ENCODE results near the gene PPWD1. TPM values are rescaled to one million over a fixed set of nuclear protein-coding genes. Genes with fewer than 3 reads are reported as not detected.

PPWD1 gene
- total and polyA plus RNA-seq, 2 of the 13 experiments (the other 11 are each of a cell fraction or from before 2014, with no cell fraction given), result 7.4 to 44.3 TPM

GRCh38 chr5:65624571-65625555 lies 61.8 kb downstream of the PPWD1 start, which contains the start of the genes SHLD3 and TRAPPC13:
TSS of gene SHLD3 (plus strand) at chr5:65625027. CDS start at chr5:65629588, 4,561 bp downstream.
TSS of gene TRAPPC13 (plus strand) at chr5:65625027. CDS start at chr5:65625061, 34 bp downstream.
- DNase-seq (ENCODE audit: low spot score), result peak; percentile 88
- in situ Hi-C loops (cut with HindIII; ENCODE audit: extremely low pct_ligation_motif_present, low pct_unique_long_range_greater_than_20kb) (no loop called here), intact Hi-C loops (cut with micrococcal nuclease; ENCODE audit: unreplicated experiment) (loop anchor here (5.0 to 10.0 kb wide), 2 partner anchors 63 to 300 kb away; partner anchors contain the start of genes CENPK, ERBIN and PPWD1)
- FAIRE-seq, result peak; percentile 50
- H3K79me2 ChIP-seq (ENCODE audit: insufficient read depth, low read length), result peaks cover 51% of the 10 kb centered on the region
- ATAC-seq, result peak; percentile 84
- peak within 1 kb of the TSS; percentile 93 for H3K9ac ChIP-seq (ENCODE audit: insufficient read depth, low read depth, low read length)
- ChIA-PET CTCF (ENCODE audit: low intra/inter-chr PET ratio, low total read pairs) (no interaction called here), POLR2A (interaction anchor here (1.3 to 1.8 kb wide), 3 partner anchors 35 to 62 kb away, joined by 3 to 11 read pairs (median 5); partner anchors contain the start of genes CENPK and PPWD1)
- H3K4me3 ChIP-seq (replicated peaks in 1 of 3; ENCODE audit: insufficient read depth in 1 of 3, low read depth in 2 of 3, low read length in 3 of 3), result peak within 1 kb of the TSS; percentile 90 to 98 (median 95)
- BruUV-seq (replicated peaks), result TSS peak; percentile 81
- no peaks in the 10 kb centered on the region for H4K20me1 ChIP-seq (ENCODE audit: insufficient read depth, low read length)
- peak within 1 kb of the TSS; percentile 95 for H3K27ac ChIP-seq (ENCODE audit: extremely low read length, insufficient read depth, low read length)
- peaks cover 28% of the 10 kb centered on the region for H3K4me1 ChIP-seq (ENCODE audit: insufficient read depth, low read length)
- peaks cover 2 to 8% of the 10 kb centered on the region in 2 experiments; a peak in 3 of 5 replicates for H3K36me3 ChIP-seq (replicated peaks in 1 of 2; ENCODE audit: control insufficient read depth in 1 of 2, insufficient read depth in 2 of 2, low read length in 2 of 2)
- no peaks in the 10 kb centered on the region for H3K9me3 ChIP-seq (ENCODE audit: low read length)
- WGBS (ENCODE audit: low lambda C conversion rate), result under 1% methylated on average over 36 of the region's 36 CpGs
- H3K4me2 ChIP-seq (ENCODE audit: low read depth, low read length), result peak within 1 kb of the TSS; percentile 83
- peak within 1 kb of the TSS; percentile 95 for H2AFZ ChIP-seq (ENCODE audit: low read length)
- peaks cover 0 to 4% of the 10 kb centered on the region in 2 experiments; a peak in 2 of 5 replicates for H3K27me3 ChIP-seq (ENCODE audit: control insufficient read depth in 1 of 2, insufficient read depth in 2 of 2, low read length in 2 of 2)
- TF ChIP-seq, protein P1, sequence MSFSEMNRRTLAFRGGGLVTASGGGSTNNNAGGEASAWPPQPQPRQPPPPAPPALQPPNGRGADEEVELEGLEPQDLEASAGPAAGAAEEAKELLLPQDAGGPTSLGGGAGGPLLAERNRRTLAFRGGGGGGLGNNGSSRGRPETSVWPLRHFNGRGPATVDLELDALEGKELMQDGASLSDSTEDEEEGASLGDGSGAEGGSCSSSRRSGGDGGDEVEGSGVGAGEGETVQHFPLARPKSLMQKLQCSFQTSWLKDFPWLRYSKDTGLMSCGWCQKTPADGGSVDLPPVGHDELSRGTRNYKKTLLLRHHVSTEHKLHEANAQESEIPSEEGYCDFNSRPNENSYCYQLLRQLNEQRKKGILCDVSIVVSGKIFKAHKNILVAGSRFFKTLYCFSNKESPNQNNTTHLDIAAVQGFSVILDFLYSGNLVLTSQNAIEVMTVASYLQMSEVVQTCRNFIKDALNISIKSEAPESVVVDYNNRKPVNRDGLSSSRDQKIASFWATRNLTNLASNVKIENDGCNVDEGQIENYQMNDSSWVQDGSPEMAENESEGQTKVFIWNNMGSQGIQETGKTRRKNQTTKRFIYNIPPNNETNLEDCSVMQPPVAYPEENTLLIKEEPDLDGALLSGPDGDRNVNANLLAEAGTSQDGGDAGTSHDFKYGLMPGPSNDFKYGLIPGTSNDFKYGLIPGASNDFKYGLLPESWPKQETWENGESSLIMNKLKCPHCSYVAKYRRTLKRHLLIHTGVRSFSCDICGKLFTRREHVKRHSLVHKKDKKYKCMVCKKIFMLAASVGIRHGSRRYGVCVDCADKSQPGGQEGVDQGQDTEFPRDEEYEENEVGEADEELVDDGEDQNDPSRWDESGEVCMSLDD (CRISPR knock-in tag; IDR thresholded peaks at IDR 0.05; ENCODE audit: borderline replicate concordance), result no peak
- TF ChIP-seq KDM5B (CRISPR knock-in tag; IDR thresholded peaks at IDR 0.05; ENCODE audit: borderline replicate concordance) (0 out of 2 replicates have a peak, but pooled peaks have one; percentile 6), FOXC1 (CRISPR knock-in tag; IDR thresholded peaks at IDR 0.05; ENCODE audit: borderline replicate concordance) (no peak; the same call in 1 of the 2 replicates), ZNF709 (CRISPR knock-in tag; IDR thresholded peaks at IDR 0.05) (no peak), CBX5 (CRISPR knock-in tag; IDR thresholded peaks at IDR 0.05; ENCODE audit: borderline replicate concordance) (peak; percentile 19; the same call in 1 of the 2 replicates), GPN1 (CRISPR knock-in tag; IDR thresholded peaks at IDR 0.05; ENCODE audit: borderline replicate concordance) (no peak), CENPT (CRISPR knock-in tag; IDR thresholded peaks at IDR 0.05; ENCODE audit: low read depth) (no peak), THYN1 (CRISPR knock-in tag; IDR thresholded peaks at IDR 0.05; ENCODE audit: borderline replicate concordance, low read depth) (no peak), ZNF468 (CRISPR knock-in tag; IDR thresholded peaks at IDR 0.05) (no peak), MAZ (IDR thresholded peaks at IDR 0.05; ENCODE audit: borderline replicate concordance, low read depth, low read length) (no peak), MAZ (CRISPR knock-in tag; IDR thresholded peaks at IDR 0.05; ENCODE audit: low read depth) (no peak), AGO2 (optimal IDR thresholded peaks at IDR 0.05; ENCODE audit: low read depth, low read length) (no peak)
- TF ChIP-seq, protein P2, sequence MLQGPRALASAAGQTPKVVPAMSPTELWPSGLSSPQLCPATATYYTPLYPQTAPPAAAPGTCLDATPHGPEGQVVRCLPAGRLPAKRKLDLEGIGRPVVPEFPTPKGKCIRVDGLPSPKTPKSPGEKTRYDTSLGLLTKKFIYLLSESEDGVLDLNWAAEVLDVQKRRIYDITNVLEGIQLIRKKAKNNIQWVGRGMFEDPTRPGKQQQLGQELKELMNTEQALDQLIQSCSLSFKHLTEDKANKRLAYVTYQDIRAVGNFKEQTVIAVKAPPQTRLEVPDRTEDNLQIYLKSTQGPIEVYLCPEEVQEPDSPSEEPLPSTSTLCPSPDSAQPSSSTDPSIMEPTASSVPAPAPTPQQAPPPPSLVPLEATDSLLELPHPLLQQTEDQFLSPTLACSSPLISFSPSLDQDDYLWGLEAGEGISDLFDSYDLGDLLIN (CRISPR knock-in tag; IDR thresholded peaks at IDR 0.05; ENCODE audit: borderline replicate concordance), result no peak
- TF ChIP-seq, protein P3, sequence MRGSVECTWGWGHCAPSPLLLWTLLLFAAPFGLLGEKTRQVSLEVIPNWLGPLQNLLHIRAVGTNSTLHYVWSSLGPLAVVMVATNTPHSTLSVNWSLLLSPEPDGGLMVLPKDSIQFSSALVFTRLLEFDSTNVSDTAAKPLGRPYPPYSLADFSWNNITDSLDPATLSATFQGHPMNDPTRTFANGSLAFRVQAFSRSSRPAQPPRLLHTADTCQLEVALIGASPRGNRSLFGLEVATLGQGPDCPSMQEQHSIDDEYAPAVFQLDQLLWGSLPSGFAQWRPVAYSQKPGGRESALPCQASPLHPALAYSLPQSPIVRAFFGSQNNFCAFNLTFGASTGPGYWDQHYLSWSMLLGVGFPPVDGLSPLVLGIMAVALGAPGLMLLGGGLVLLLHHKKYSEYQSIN (CRISPR knock-in tag; IDR thresholded peaks at IDR 0.05; ENCODE audit: borderline replicate concordance), result no peak
- TF ChIP-seq, protein P4, sequence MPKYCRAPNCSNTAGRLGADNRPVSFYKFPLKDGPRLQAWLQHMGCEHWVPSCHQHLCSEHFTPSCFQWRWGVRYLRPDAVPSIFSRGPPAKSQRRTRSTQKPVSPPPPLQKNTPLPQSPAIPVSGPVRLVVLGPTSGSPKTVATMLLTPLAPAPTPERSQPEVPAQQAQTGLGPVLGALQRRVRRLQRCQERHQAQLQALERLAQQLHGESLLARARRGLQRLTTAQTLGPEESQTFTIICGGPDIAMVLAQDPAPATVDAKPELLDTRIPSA (CRISPR knock-in tag; IDR thresholded peaks at IDR 0.05; ENCODE audit: borderline replicate concordance), result no peak

All from HepG2 (cell line).